Activated naive CD4-positive, alpha-beta T cell treated with anti-CD3 and anti-CD28 coated beads, Interleukin-2, amount 50 U/mL, for 16 hours (primary cell): ENCODE results near the gene APEH.

Experiments
- DNase-seq: peaks from one replicate; pipeline ENCODE4 v3.0.0-alpha.2; 2020

Gene APEH

GRCh38 chr3:49732597-49732996, 58.4 kb downstream of the APEH start:
- no peak for DNase-seq

GRCh38 chr3:49733551-49733950, 59.4 kb downstream of the APEH start:
- DNase-seq = no peak
